Head of caudate nucleus (tissue), 42 donors: ENCODE measurements around the gene RETREG3.
"Not testable (repeated sequence)": the region's sequence is repeated elsewhere in the genome, so short reads cannot be mapped to it uniquely, and the experiment has no call there.

Experiments
- DNase-seq, 42 donors: peaks; one replicate each; pipeline versions ENCODE4 v3.0.0 to v3.0.0-alpha.2; 2020 to 2021; ENCODE audit warnings: mixed read lengths in 7 of 42
- intact Hi-C: fragments of 100-400 bp; cut with DNase I; formaldehyde crosslinking; loops from one replicate; pipeline ENCODE4 v1.15.0; 2022

The RETREG3 gene, protein sequence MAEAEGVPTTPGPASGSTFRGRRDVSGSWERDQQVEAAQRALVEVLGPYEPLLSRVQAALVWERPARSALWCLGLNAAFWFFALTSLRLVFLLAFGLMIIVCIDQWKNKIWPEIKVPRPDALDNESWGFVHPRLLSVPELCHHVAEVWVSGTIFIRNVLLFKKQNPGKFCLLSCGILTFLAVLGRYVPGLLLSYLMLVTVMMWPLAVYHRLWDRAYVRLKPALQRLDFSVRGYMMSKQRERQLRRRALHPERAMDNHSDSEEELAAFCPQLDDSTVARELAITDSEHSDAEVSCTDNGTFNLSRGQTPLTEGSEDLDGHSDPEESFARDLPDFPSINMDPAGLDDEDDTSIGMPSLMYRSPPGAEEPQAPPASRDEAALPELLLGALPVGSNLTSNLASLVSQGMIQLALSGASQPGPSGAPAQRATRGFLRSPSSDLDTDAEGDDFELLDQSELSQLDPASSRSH

GRCh38 chr17:42609182-42609813, at the start of gene RETREG3, which contains the start of gene TUBG1:
RETREG3 (minus strand) TSS chr17:42609374; CDS start chr17:42609324, 50 bp downstream.
TUBG1 (plus strand) TSS chr17:42609683; CDS start chr17:42609738, 55 bp downstream.
- intact Hi-C loops = loop anchor here (5.0 kb wide), 1 partner anchor 68 kb away; the partner anchor contains the start of gene PLEKHH3
- DNase-seq = peak; percentile 96 to 100 (median 99)

DNA sequence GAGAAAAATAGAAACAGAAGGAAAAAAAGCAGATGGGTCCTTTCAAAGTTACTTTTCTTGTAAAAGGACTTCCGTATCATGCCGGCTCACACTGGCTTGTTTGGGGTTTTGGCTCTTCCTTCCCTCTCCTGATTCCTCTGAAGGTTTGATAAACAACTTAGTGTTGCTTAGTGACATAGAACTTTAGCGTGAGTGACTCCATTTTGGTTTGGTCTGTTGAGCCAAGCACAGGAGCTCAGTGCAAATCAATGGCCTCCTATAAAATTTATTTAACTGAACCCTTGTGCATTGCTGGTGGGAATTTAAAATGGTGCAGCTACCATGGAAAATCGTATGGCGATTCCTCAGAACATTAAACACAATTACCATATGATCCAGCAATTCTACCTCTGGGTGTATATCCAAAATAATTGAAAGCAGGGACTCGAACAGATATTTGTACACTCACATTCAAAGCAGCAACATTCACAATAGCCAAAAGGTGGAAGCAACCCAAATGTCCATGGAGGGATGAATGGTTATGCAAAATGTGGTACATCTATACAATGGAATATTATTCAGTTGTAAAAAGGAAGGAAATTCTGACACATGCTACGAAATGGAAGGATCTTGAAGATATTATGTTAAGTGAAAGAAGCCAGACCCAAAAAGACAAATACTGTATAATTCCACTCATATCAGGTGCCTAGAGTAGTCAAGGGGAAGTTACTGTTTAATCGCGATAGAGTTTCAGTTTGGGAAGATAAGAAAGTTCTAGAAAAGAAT, 48.8 kb upstream of the RETREG3 start:
- no peak for DNase-seq
- intact Hi-C loops = no loop called here

DNA sequence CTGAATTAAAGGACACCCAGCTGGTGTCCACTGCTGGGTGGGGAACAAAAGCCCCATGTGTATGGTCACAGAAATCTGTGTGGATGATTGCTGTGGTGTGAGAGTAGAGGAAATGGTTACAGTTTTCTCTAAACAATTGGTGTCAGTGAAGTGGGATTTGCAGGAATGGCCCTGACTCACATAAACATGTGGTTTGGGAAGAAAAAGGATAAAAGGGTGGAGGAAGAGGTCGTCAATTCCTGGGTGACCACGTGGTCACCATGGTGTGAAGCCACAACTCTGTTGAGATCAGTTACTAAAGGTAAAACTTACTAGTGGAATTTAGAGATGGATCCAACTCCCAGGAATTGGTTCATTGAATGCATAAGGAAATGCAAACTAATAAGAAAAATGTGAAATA, 46.4 kb upstream of the RETREG3 start:
- intact Hi-C loops = no loop called here
- no peak for DNase-seq

GRCh38 chr17:42653179-42654124, 44.3 kb upstream of the RETREG3 start:
- peak in 26 of 42 donors; percentile 5 to 64 (median 38) for DNase-seq
- intact Hi-C loops = no loop called here

DNA sequence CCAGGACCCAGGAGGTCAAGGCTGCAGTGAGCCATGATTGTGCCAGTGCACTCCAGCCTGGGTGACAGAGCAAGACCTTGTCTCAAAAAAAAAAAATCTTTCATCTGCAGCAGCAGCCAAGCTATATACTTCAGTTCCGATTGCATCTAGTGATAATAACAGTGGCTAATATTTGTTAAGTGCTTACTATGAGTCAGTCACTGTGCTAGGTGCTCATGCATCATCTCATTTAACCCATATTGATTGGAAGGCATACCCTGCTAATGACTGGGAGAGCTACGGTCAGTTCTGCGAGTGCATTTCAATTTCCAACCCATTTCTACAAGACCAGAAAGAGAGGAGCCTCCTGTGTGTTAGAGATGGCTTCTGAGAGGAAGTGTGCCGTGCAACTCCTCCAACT, 42.2 kb upstream of the RETREG3 start:
- intact Hi-C loops = no loop called here

GRCh38 chr17:42647778-42648177, 38.6 kb upstream of the RETREG3 start:
- intact Hi-C loops = no loop called here

More for the DNA sequence above, 42.2 kb upstream of the RETREG3 start:
- DNase-seq = no peak

GRCh38 chr17:42642336-42642735, 33.2 kb upstream of the RETREG3 start:
- DNase-seq = no peak
- intact Hi-C loops = no loop called here

More at GRCh38 chr17:42647778-42648177, 38.6 kb upstream of the RETREG3 start:
- DNase-seq = no peak

DNA sequence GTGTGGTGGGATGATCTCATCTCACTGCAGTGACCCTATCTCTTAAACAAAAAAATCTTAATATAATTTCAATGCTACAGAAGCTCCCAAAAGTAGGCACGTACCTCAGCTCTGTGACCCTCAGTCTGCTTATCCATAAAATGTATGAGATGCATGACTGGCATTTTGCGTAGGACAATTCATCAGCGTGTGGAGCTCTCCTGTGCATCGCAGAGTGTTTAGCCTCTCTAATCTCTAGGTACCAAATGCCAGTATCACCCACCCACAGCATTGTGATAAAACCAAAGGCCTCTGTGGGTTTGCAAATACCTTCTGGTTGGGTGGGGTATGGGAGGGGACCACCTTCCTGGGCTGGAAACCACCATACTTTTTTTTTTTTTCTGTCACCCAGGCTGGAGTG, 30.9 kb upstream of the RETREG3 start:
- no peak for DNase-seq
- intact Hi-C loops = no loop called here

GRCh38 chr17:42639525-42640113, 30.4 kb upstream of the RETREG3 start:
- DNase-seq = no peak
- intact Hi-C loops = no loop called here

DNA sequence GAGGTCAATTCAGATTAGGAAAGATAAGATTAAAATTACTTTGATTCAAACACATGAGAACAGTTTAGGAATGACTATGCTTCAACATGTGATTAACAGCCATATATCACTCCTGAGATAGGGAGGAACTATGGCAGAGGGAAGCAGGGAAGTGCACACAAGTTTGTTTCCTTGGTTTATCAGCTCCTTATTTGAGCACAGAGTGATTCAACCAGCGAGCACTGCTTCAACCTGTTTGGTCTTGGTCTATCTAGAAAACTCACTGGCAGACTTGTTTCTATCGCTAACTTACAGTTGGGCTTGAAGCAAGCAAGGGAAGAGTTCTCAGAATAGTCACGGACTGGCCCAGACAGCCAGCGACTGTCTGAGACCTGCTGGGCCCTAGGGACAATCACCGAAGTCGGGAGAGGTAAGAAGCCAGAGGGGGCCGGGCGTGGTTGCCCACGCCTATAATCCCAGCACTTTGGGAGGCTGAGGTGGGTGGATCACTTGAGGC, 23.8 kb upstream of the RETREG3 start:
- intact Hi-C loops = no loop called here
- DNase-seq = no peak

DNA sequence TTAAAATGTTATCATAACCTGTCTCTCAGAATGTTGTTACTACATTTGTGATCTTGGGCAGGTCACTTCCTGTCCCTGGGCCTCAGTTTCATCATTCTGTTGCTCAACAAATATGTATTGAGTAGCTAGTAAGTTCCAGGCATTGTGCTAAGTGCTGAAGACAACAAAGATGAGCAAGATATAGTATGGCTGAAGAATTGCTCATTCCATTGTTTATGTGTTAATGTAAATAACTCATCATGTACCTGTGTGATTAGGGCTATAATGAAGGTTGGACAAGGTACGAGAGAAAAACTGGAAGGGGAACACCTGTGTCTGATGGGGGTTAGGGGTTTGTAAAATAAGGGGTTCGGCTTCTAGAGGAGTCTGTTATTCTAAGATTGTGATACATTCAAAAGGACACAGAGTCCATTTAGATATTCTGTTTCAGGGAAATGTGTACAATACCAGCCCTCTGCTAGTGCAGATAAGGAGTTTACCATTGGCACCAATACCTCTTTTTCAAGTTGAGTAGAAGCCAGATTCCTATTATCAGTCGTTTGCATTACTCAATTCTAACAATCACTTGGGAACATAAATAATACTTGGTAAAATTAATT, 20.3 kb upstream of the RETREG3 start:
- intact Hi-C loops = no loop called here
- DNase-seq = no peak

DNA sequence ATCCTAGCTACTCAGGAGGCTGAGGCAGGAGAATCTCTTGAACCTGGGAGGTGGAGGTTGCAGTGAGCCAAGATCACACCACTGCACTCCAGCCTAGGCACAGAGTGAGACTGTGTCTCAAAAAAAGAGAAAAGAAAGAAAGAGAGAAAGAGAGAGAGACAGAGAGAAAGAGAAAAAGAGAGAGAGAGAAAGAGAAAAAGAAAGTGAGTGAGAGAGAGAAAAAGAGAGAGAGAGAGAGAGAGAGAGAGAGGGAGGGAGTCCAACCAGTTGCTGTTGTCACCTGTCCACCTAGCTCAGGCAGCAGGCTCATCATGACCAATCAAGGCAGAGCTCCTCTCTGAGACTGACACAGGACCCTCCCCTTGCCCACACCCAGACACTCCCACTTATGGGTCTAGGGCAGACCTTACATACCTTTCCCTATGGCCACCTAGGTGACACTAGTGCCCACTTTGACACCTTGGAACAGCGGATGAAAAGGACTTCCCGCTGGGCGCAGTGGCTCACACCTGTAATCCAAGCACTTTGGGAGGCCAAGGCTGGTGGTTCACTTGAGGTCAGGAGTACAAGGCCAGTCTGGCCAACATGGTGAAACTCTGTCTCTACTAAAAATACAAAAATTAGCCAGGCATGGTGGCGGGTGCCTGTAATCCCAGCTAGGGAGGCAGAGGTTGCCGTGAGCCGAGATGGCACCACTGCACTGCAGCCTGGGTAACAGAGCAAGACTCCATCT, 18.0 kb upstream of the RETREG3 start:
- DNase-seq, intact Hi-C loops: not testable (repeated sequence)

- no peak for DNase-seq
- intact Hi-C loops = no loop called here
These were observed 14.8 kb upstream of the RETREG3 start for GRCh38 chr17:42623732-42624596.

DNA sequence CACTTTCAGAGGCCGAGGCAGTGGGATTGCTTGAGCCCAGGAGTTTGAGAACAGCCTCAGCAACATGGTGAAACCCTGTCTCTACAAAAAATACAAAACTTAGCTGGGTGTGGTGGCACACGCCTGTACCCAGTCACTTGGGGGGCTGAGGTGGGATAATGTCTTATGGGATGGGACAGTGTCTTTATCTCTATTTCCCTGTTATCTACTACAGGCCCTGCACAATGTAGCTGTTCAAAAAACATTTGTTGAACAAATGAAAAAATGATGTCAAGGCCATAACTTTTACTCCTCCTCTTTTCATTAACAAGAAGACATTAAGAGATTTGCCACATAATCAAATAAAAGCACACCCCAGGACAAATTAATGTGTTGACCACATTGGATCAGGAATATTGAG, 14.1 kb upstream of the RETREG3 start:
- intact Hi-C loops = no loop called here
- DNase-seq = no peak

DNA sequence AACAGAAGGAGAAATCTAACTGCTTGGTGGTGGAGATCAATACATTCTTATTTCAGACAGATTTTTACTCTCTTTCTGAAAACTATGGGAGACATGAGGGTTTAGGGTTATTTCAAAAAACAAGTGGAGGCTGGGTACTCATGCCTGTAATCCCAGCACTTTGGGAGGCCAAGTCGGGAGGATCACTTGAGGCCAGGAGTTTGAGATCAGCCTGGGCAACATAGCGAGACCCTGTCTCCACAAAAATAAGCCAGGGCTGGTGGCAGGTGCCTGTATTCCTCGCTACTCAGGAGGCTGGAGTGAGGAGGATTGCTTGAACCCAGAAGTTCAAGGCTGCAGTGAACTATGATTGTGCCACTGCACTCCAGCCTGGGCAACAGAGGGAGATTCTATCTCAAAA, 12.8 kb upstream of the RETREG3 start:
- intact Hi-C loops = not testable (repeated sequence)

More for the DNA sequence above, 12.8 kb upstream of the RETREG3 start:
- DNase-seq = not testable (repeated sequence)
